ENCODE measurements around the gene OPN4. TPM values are rescaled to one million over a fixed set of nuclear protein-coding genes. Genes with fewer than 3 reads are reported as not detected.

Gene OPN4
- total RNA-seq, 1 donor from 2014 or later: not detected

- no peak for TF ChIP-seq EZH2 (IDR thresholded peaks at IDR 0.05; ENCODE audit: insufficient read depth, low read length)
- TF ChIP-seq, protein P1, sequence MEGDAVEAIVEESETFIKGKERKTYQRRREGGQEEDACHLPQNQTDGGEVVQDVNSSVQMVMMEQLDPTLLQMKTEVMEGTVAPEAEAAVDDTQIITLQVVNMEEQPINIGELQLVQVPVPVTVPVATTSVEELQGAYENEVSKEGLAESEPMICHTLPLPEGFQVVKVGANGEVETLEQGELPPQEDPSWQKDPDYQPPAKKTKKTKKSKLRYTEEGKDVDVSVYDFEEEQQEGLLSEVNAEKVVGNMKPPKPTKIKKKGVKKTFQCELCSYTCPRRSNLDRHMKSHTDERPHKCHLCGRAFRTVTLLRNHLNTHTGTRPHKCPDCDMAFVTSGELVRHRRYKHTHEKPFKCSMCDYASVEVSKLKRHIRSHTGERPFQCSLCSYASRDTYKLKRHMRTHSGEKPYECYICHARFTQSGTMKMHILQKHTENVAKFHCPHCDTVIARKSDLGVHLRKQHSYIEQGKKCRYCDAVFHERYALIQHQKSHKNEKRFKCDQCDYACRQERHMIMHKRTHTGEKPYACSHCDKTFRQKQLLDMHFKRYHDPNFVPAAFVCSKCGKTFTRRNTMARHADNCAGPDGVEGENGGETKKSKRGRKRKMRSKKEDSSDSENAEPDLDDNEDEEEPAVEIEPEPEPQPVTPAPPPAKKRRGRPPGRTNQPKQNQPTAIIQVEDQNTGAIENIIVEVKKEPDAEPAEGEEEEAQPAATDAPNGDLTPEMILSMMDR (IDR thresholded peaks at IDR 0.05; ENCODE audit: insufficient read depth, low read depth, low read length): no peak
Observed at GRCh38 chr10:86628311-86628710, 26.0 kb upstream of the OPN4 start.

DNA sequence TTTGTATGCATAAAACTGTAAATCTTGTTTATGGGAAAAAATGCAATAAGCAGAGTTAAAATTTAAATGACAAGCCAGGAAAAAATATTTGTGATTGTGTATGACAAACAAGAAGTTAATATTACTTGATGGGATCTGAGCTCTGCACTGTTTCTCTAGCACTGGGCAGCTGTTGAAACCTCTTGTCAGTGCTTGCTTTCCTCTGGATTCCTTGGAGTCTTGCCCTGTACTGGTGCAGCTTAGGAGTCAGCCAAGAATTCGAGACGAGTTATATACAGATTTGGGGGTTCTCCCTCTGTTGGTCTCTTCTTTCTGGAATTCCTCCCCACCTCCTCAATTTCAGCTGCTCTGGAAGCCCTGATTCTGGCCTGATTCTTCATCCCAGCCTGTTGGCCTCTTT is 24.3 kb upstream of the OPN4 start:
- Histone ChIP-seq H2AFZ (ENCODE audit: low read depth, low read length) (no peak overlapping the region), H3K4me3 (ENCODE audit: insufficient read depth, low read depth, low read length) (no peak overlapping the region), H3K4me1 (ENCODE audit: insufficient read depth, low read length) (peaks cover 10% of the 10 kb centered on the region), H3K4me2 (ENCODE audit: low read length) (no peak overlapping the region), H3K9me3 (ENCODE audit: insufficient read depth, low read depth, low read length) (no peaks in the 10 kb centered on the region), H3K9ac (ENCODE audit: low read length) (no peak overlapping the region), H3K79me2 (ENCODE audit: insufficient read depth, low read length) (no peaks in the 10 kb centered on the region), H3K27ac (ENCODE audit: low read depth, low read length) (no peak overlapping the region), H3K36me3 (ENCODE audit: insufficient read depth, low read length) (no peaks in the 10 kb centered on the region), H4K20me1 (ENCODE audit: insufficient read depth, low read length) (no peaks in the 10 kb centered on the region), H3K27me3 (ENCODE audit: insufficient read depth, low read length) (peaks cover 7% of the 10 kb centered on the region)
- no peak for TF ChIP-seq EZH2 (IDR thresholded peaks at IDR 0.05; ENCODE audit: insufficient read depth, low read length)
- TF ChIP-seq, protein P1 (IDR thresholded peaks at IDR 0.05; ENCODE audit: insufficient read depth, low read depth, low read length): no peak
- no peak for DNase-seq (ENCODE audit: low read depth)
- Mint-ChIP-seq H3K4me1 (ENCODE audit: low read depth, unreplicated experiment) (peaks cover 2% of the 10 kb centered on the region), H3K9me3 (ENCODE audit: unreplicated experiment) (no peaks in the 10 kb centered on the region), H3K27me3 (ENCODE audit: low read depth, unreplicated experiment) (peaks cover 20% of the 10 kb centered on the region), H3K27ac (ENCODE audit: unreplicated experiment) (no peak overlapping the region), H3K4me3 (ENCODE audit: unreplicated experiment) (no peak overlapping the region), H3K36me3 (ENCODE audit: low read depth, unreplicated experiment) (no peaks in the 10 kb centered on the region)
- no peak for FAIRE-seq

More at GRCh38 chr10:86628311-86628710, 26.0 kb upstream of the OPN4 start:
- H3K9ac ChIP-seq (ENCODE audit: low read length): no peak overlapping the region
- Mint-ChIP-seq H3K27me3 (ENCODE audit: low read depth, unreplicated experiment) (peaks cover 17% of the 10 kb centered on the region), H3K4me3 (ENCODE audit: unreplicated experiment) (no peak overlapping the region), H3K36me3 (ENCODE audit: low read depth, unreplicated experiment) (no peaks in the 10 kb centered on the region), H3K4me1 (ENCODE audit: low read depth, unreplicated experiment) (peaks cover 2% of the 10 kb centered on the region), H3K9me3 (ENCODE audit: unreplicated experiment) (no peaks in the 10 kb centered on the region), H3K27ac (ENCODE audit: unreplicated experiment) (no peak overlapping the region)
- DNase-seq (ENCODE audit: low read depth): no peak
- no peaks in the 10 kb centered on the region for H3K9me3 ChIP-seq (ENCODE audit: insufficient read depth, low read depth, low read length)
- H3K27ac ChIP-seq (ENCODE audit: low read depth, low read length): no peak overlapping the region
- H3K4me3 ChIP-seq (ENCODE audit: insufficient read depth, low read depth, low read length): no peak overlapping the region
- no peaks in the 10 kb centered on the region for H3K36me3 ChIP-seq (ENCODE audit: insufficient read depth, low read length)
- H3K27me3 ChIP-seq (ENCODE audit: insufficient read depth, low read length): peaks cover 7% of the 10 kb centered on the region
- no peak for FAIRE-seq
- H3K4me1 ChIP-seq (ENCODE audit: insufficient read depth, low read length): peaks cover 10% of the 10 kb centered on the region
- H2AFZ ChIP-seq (ENCODE audit: low read depth, low read length): no peak overlapping the region
- H3K4me2 ChIP-seq (ENCODE audit: low read length): no peak overlapping the region
- no peaks in the 10 kb centered on the region for H3K79me2 ChIP-seq (ENCODE audit: insufficient read depth, low read length)
- no peaks in the 10 kb centered on the region for H4K20me1 ChIP-seq (ENCODE audit: insufficient read depth, low read length)

- H3K4me1 Mint-ChIP-seq (ENCODE audit: low read depth, unreplicated experiment): peaks cover 7% of the 10 kb centered on the region
- Histone ChIP-seq H3K36me3 (ENCODE audit: insufficient read depth, low read length) (no peaks in the 10 kb centered on the region), H3K4me1 (ENCODE audit: insufficient read depth, low read length) (peaks cover 13% of the 10 kb centered on the region), H3K4me2 (ENCODE audit: low read length) (peak overlapping the region; percentile 84), H3K9me3 (ENCODE audit: insufficient read depth, low read depth, low read length) (no peaks in the 10 kb centered on the region), H3K79me2 (ENCODE audit: insufficient read depth, low read length) (no peaks in the 10 kb centered on the region), H3K27me3 (ENCODE audit: insufficient read depth, low read length) (peaks cover 2% of the 10 kb centered on the region), H4K20me1 (ENCODE audit: insufficient read depth, low read length) (no peaks in the 10 kb centered on the region), H3K4me3 (ENCODE audit: insufficient read depth, low read depth, low read length) (peak overlapping the region; percentile 30), H3K27ac (ENCODE audit: low read depth, low read length) (no peak overlapping the region), H2AFZ (ENCODE audit: low read depth, low read length) (peak overlapping the region; percentile 95), H3K9ac (ENCODE audit: low read length) (peak overlapping the region; percentile 59)
- H3K4me3 Mint-ChIP-seq (ENCODE audit: unreplicated experiment): no peak overlapping the region
- peaks cover 20% of the 10 kb centered on the region for H3K27me3 Mint-ChIP-seq (ENCODE audit: low read depth, unreplicated experiment)
- FAIRE-seq: no peak
- TF ChIP-seq, protein P1 (IDR thresholded peaks at IDR 0.05; ENCODE audit: insufficient read depth, low read depth, low read length): no peak
- no peak for TF ChIP-seq EZH2 (IDR thresholded peaks at IDR 0.05; ENCODE audit: insufficient read depth, low read length)
- no peaks in the 10 kb centered on the region for H3K9me3 Mint-ChIP-seq (ENCODE audit: unreplicated experiment)
- DNase-seq (ENCODE audit: low read depth): no peak
- H3K36me3 Mint-ChIP-seq (ENCODE audit: low read depth, unreplicated experiment): no peaks in the 10 kb centered on the region
- H3K27ac Mint-ChIP-seq (ENCODE audit: unreplicated experiment): no peak overlapping the region
Observed at GRCh38 chr10:86632009-86632800, 22.1 kb upstream of the OPN4 start.

Measured in astrocyte (in vitro differentiated cells and primary cell).